Brain microvascular endothelial cell (primary cell): Measurements from ENCODE around the gene MRPS31.
"Not testable (repeated sequence)": the region's sequence is repeated elsewhere in the genome, so short reads cannot be mapped to it uniquely, and the experiment has no call there.

ENCODE experiments used
- DNase-seq: peaks from one replicate; pipeline ENCODE4 v3.0.0-alpha.2; 2020
- H3K27ac ChIP-seq: fragments of 250-450 bp; sonication (Bioruptor Pico); 2 replicates; pipeline ENCODE4 v1.5.1; 2020; ENCODE audit warnings: mild to moderate bottlenecking, moderate library complexity
- H3K27me3 ChIP-seq: fragments of 250-450 bp; sonication (Bioruptor Pico); replicated peaks from 2 replicates; pipeline ENCODE4 v1.5.1; 2020; ENCODE audit warnings: mild to moderate bottlenecking
- H3K36me3 ChIP-seq: fragments of 250-450 bp; sonication (Bioruptor Pico); replicated peaks from 2 replicates; pipeline ENCODE4 v1.5.1; 2020; ENCODE audit warnings: mild to moderate bottlenecking
- H3K4me3 ChIP-seq: 2 replicates; pipeline ENCODE4 v1.5.1; 2011; ENCODE audit warnings: low read depth, mild to moderate bottlenecking, control low read depth, low read length, moderate library complexity
- in situ Hi-C: cut with HindIII; loops from 2 replicates; pipeline ENCODE4 v1.10.0; 2017; ENCODE audit warnings: low sequenced_read_pairs, low pct_ligation_motif_present
- TF ChIP-seq, protein P1 (sequence below): IDR thresholded peaks from 2 replicates; pipeline ENCODE4 v1.5.1; 2011; ENCODE audit warnings: low read depth, mild to moderate bottlenecking, moderate library complexity, low read length, control low read depth, inconsistent platforms; ENCODE audit errors: missing control alignments

MRPS31 gene

DNA sequence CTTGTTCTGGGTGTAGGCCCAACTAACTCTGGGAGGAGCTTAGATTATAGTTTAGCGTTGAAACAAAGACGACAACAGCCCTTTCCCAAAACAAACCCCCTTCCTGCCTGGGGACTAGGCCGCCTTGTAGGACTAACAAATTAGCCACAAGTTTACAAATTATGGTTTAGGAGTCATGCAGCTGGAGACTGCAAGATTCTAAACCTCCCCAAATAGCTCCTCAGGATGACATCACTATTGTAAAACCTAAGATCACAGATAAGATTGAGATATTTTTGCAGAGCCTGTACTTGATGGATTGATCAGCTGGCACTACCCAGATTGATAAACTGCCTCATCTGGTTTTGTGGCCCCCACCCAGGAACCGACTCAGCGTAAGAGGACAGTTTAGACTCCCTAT lies 16.1 kb upstream of the MRPS31 start:
- TF ChIP-seq, protein P1, sequence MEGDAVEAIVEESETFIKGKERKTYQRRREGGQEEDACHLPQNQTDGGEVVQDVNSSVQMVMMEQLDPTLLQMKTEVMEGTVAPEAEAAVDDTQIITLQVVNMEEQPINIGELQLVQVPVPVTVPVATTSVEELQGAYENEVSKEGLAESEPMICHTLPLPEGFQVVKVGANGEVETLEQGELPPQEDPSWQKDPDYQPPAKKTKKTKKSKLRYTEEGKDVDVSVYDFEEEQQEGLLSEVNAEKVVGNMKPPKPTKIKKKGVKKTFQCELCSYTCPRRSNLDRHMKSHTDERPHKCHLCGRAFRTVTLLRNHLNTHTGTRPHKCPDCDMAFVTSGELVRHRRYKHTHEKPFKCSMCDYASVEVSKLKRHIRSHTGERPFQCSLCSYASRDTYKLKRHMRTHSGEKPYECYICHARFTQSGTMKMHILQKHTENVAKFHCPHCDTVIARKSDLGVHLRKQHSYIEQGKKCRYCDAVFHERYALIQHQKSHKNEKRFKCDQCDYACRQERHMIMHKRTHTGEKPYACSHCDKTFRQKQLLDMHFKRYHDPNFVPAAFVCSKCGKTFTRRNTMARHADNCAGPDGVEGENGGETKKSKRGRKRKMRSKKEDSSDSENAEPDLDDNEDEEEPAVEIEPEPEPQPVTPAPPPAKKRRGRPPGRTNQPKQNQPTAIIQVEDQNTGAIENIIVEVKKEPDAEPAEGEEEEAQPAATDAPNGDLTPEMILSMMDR, result no peak
- Histone ChIP-seq H3K36me3 (no peaks in the 10 kb centered on the region), H3K4me3 (no peak overlapping the region), H3K27me3 (no peaks in the 10 kb centered on the region), H3K27ac (no peak overlapping the region)
- in situ Hi-C loops, result no loop called here
- peak; percentile 24 for DNase-seq

DNA sequence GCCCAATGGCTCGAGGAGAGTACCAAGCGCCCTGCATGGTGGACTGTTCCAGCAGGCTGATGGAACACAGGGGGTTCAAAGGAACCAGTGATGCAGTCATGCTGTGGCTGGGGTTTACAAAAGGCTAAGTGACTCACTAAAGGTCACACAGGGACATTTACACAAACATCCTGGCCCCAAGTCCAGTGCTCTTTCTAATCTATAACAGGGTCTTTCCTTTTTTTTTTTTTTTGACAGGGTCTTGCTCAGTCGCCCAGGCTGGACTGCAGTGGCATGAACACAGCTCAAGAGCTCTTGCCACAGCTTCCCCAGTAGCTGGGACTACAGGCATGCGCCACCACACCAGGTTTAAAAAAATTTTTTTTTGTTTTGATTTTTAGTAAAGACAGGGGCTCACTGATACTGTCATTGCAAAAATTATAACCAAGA lies 15.6 kb upstream of the MRPS31 start:
- Histone ChIP-seq H3K4me3 (no peak overlapping the region), H3K36me3 (no peaks in the 10 kb centered on the region), H3K27me3 (no peaks in the 10 kb centered on the region), H3K27ac (no peak overlapping the region)
- in situ Hi-C loops, result no loop called here
- TF ChIP-seq, protein P1, result no peak
- DNase-seq, result peak; percentile 28

DNA sequence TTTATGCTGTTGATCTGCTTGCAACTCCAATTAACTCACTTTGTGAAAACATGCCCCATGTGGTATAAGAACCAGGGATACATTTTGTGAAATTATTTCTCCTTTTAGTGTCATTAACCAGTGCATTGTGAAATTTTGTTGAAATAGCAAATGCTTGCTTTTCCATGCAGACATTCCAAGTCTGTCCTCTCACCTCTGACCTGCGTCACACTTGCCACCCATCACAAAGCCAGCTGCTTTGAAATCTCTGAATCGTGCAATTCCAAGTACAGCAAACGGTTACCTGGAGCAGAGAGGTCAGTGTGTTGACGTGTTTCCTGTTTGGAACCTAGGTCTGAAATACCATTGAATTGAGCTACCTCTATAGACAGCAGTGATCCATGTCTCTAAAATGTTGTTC lies 13.6 kb upstream of the MRPS31 start:
- H3K27me3 ChIP-seq, result no peaks in the 10 kb centered on the region
- H3K36me3 ChIP-seq, result no peaks in the 10 kb centered on the region
- in situ Hi-C loops, result no loop called here
- no peak for DNase-seq
- no peak overlapping the region for H3K27ac ChIP-seq
- TF ChIP-seq, protein P1, result no peak
- H3K4me3 ChIP-seq, result no peak overlapping the region

DNA sequence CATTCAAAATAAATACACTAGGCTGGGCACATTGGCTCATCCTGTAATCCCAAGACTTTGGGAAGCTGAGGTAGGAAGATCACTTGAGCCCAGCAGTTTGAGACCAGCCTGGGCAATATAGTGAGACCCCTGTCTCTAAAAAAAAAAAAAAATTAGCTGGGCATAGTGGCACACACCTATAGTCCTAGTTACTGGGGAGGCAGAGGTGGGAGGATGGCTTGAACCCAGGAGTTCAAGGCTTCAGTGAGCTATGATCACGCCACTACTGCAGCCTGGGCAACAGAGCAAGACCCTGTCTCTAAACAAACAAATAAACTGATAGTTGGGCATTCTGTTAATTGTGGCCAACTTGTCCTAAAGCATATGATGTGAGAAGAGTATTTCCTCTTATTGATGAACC lies 12.0 kb upstream of the MRPS31 start:
- H3K4me3 ChIP-seq, DNase-seq, H3K27ac ChIP-seq, in situ Hi-C loops, H3K27me3 ChIP-seq, H3K36me3 ChIP-seq: not testable (repeated sequence)

DNA sequence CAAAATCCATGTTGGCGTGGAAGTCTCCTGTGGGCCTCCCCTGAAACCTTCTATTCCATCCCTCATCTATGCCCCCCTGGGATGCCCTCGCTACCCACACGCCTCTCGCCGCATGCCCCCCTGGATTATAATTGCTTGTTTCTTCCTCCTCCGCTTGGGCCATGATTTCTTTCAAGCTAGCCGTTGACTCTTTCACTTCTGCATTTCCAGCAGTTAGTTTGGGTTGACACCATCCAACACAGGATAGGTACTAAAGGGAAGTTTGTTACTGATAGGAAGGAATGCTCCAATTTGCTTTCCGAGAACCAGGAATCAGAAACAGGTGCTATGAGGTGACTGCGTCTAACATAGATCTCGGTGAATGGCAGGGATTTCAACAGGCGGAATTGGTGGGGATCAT lies 10.7 kb upstream of the MRPS31 start:
- no peak overlapping the region for H3K4me3 ChIP-seq
- DNase-seq, result no peak
- no peaks in the 10 kb centered on the region for H3K36me3 ChIP-seq
- H3K27me3 ChIP-seq, result no peaks in the 10 kb centered on the region
- TF ChIP-seq, protein P1, result no peak
- no peak overlapping the region for H3K27ac ChIP-seq
- in situ Hi-C loops, result no loop called here

DNA sequence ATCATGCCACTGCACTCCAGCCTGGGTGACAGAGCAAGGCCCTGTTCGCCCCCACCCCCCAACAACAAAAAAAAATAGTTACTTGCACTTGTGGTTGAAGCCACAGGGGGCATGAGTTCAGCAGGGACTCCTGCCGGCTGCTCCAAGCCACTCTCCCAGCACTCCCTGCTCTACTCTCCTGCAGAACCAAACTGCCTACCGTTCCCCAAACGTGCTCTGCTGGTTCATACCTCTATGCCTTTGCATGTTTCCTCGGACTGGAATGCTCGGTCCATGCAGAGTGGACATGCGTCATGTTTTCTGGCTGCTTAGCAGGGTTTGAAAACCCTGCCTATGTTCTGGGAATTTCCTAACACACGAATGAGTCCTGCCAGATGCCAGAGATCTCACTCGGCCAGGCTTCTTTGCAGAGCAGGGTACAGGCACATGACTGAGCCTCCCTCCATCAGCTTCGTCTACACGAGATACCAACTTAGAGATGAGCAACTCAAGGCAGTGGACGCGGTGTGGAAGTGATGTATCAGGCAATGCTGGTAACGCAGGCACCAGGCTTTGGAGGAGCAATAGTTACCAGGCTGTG lies 9.9 kb upstream of the MRPS31 start:
- Histone ChIP-seq H3K36me3 (no peaks in the 10 kb centered on the region), H3K4me3 (no peak overlapping the region), H3K27ac (no peak overlapping the region), H3K27me3 (no peaks in the 10 kb centered on the region)
- TF ChIP-seq, protein P1, result peak; percentile 37
- peak; percentile 57 for DNase-seq
- in situ Hi-C loops, result no loop called here
